Measurements from ENCODE around the gene LINGO3.
A peak's percentile ranks its signal among the peaks of the same experiment; 100 is the strongest.

The LINGO3 gene

DNA sequence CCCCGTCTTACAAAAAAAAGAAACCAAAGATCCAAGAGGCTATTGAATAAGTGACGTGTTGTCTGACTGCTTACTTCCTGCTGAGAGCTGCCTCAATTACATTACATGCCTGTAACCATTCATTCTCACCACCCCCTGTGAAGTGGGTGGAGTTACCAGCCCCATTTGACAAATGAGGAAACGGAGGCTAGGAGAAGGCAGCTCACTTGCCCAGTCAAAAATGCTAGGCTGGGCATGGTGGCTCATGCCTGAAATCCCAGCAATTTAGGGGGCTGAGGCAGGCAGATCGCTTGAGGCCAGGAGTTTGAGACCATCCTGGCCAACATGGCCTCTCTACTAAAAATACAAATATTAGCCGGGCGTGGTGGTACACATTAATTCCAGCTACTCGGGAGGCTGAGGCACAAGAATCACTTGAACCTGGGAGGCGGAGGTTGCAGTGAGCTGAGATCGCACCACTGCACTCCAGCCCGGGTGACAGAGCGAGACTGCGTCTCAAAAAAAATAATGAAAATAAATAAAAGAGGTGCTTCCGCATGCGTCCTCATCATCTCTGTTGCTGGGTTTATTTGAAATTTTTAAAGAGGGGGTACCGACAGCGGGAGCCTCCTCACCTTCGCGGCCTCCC lies 19.9 kb upstream of the LINGO3 start:
- DNase-seq (ENCODE audit: low read depth in 2 of 2), result peak; percentile 40 to 50

DNA sequence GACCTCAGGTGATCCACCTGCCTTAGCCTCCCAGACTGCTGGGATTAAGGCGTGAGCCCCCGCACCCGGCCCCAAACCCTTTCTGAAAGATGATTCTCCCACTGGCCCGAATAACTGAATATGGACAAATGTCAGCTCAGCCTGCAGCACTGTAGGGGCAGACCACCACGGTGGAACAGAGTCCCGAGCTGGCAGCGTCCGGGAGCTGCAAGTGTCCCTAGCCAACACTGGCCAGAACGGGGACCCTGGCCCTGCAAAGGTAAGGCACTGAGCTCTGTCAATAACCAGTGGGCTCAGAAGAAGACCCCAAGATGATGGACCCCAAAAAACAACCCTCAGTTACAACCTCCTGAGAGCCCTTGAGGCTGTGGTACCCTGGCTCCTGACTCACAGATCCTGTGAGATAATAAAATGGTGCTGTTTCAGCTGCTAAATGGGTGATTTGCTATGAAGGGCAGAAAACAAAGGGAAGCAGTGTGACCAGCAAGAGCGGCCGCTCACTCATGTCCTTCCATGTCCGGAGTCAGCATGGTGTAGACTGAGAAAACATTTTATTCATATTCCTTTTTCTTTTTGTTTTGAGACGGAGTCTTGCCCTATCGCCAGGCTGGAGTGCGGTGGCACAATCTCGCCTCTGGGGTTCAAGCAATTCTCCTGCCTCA lies 18.9 kb upstream of the LINGO3 start:
- DNase-seq (ENCODE audit: low read depth in 2 of 2), result no peak

DNA sequence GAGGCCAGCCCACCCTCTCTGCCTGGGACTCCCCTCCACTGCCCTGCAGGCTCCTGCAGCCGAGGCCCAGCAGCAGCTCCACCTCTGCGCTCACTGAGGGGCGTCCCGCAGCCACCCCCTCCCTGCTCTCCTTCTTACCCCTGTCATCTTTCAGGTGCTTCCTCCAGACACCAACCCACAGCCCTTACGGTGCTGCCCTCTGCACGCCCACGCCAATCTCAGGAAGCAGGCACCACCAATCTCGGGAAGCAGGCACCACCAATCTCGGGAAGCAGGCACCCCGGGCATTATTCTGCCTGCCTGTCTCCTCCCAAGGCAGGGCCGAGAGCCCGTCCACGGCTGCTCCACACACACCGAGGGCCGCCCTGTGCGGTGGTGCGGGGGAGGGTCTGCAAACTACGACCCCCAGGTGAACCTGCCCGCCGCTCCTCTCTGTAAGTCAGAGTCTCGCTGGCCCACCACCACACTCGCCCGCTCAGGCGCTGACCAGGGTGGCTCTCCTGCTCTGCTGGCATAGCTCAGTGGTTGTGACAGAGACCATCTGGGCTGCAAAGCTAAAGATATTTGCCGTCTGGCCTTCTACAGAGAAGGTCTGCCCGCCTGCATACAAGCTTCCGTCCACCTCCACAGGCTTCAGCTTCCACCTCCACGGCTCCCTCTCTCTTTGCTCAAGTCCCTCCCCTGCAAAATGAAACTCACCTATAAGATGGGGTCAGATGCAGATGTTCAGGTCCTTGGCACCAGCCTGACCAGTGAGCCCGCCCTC lies 17.5 kb upstream of the LINGO3 start:
- DNase-seq (ENCODE audit: low read depth in 2 of 2), result no peak

- DNase-seq (ENCODE audit: low read depth in 2 of 2), result no peak
Measured at GRCh38 chr19:2324220-2324948, 16.4 kb upstream of the LINGO3 start.

DNA sequence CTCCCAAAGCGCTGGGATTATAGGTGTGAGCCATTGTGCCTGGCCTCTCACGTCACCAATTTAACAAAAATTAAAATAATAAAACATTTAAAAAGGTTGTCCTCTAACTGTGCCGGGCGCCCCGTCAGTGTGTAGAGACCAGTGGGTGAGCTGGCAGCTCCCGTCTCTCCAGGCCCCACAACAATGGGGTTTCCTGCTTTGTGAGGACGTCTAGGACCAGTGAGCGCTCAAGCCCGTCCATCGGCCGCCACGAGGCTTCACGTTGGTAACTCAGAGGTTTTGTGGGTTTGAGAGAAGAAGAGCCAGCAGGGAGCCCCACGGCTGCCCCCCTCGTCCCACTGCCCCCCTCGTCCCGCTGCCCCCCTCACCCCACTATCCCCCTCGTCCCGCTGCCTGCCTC lies 15.8 kb upstream of the LINGO3 start:
- no peak for DNase-seq (ENCODE audit: low read depth in 2 of 2)

DNA sequence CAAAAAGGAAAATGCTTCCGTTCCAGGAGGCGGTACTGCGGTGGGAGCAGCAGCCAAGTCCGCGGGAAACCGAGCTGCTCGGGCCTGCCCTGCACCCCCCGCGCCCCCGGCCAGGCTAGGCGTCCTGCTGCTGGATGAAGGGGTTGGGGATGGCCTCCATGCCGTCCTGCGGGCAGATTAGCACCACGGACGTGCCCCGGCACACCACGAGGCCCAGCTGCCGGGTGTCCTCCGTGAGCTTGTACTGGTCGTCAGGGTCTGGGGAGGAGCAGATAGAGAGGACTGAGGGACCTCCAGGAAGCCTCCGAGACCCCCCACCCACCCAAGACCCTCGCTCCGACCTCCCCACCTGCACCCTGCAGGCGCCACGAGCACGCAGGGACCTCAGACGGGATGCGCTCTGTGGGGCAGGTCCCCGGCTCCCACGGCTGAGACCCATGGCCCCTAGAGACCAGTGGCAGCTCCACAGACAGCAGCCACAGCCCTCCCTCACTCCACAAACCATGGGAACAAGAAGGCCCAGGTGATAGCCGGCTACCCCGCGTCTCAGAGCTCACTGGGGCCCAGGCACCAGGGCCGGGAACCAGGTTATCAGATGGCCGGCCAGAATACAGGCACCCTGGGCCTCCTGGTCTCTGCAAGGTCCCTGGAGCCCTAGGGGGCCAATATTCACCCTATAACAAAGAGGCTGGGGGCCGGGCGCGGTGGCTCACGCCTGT lies 13.8 kb upstream of the LINGO3 start:
- DNase-seq (ENCODE audit: low read depth in 2 of 2), result no peak

DNA sequence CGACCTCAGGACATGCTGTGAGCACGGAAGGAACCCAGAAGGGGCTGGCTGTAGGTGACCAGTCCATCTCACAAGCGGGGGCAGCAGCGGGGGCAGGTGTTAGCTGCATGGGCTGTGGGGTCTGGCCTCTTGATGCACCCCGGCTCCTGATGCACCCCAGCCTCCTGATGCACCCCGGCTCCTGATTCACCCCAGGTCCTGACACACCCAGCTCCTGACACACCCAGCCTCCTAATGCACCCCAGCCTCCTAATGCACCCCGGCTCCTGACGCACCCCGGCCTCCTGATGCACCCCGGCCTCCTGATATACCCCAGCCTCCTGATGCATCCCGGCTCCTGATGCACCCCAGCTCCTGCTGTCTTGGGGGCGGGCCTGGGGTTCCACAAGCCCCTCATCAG lies 13.0 kb upstream of the LINGO3 start:
- DNase-seq (ENCODE audit: low read depth in 2 of 2), result no peak

GRCh38 chr19:2320049-2320448 lies 12.1 kb upstream of the LINGO3 start:
- no peak for DNase-seq (ENCODE audit: low read depth in 2 of 2)

- no peak for DNase-seq (ENCODE audit: low read depth in 2 of 2)
Measured at GRCh38 chr19:2319551-2319950, 11.6 kb upstream of the LINGO3 start.

DNA sequence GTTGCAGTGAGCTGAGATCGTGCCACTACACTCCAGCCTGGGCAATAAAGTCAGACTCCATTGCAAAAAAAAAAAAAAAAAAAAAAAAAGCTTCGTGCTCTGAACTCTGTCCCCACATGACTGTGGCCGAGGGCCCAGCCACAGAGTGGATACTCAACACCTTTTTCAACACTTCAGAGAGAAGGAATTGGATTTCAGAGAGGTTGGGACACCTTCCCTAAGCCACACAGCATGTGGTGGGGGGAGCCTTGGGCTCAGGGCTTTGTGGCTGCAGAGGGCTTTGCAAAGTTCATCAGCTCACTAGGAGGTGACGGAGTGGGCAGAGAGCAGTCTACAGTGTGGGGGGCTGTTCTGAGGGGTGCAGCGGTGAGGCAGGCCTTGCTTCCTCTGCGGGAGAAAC lies 11.0 kb upstream of the LINGO3 start:
- no peak for DNase-seq (ENCODE audit: low read depth in 2 of 2)

DNA sequence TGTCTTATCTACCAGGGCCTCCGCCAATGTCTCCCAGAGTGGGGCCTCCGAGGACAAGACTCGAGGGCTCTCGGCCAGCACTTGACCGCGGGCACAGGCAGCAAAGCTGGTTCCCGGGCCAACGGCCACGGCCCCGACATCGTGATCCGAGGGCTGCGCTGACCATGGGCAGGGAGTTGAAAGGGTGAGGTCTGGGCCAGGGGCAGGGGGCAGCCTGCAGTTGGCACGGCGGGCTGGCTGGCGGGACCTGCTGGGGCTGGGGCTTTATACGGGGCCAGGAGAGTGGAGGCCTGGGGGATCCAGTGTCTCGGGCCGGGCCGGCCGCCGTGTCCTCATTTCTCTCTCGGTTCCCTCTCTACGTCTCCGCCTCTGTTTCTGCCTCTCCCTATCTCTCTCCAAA lies 9.8 kb upstream of the LINGO3 start:
- no peak for DNase-seq (ENCODE audit: low read depth in 2 of 2)

DNA sequence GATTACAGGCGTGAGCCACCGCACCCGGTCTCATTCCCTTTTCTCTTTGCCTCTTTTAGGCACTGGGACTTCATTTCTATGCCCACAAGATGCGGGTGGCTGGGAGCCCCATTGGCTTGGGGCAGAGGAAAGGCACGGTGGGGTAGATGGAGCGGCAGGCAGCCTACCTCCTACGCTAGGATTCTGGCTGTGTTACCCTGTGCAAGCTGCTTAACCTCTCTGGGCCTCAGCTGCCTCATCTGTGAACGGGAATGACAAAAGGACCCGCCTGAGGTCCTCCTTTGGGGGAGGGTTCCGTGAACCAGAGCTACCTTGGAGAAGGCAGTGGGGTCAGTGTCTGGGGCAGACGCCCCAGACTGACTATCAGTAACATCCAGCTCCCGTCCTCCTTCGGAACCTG lies 9.3 kb upstream of the LINGO3 start:
- no peak for DNase-seq (ENCODE audit: low read depth in 2 of 2)

GRCh38 chr19:2315818-2316353 lies 7.9 kb upstream of the LINGO3 start:
- DNase-seq (ENCODE audit: low read depth in 2 of 2), result no peak

GRCh38 chr19:2315121-2315817 lies 7.3 kb upstream of the LINGO3 start:
- no peak for DNase-seq (ENCODE audit: low read depth in 2 of 2)

GRCh38 chr19:2312820-2313501 lies 5.0 kb upstream of the LINGO3 start:
- no peak for DNase-seq (ENCODE audit: low read depth in 2 of 2)

GRCh38 chr19:2311093-2311492 lies 3.1 kb upstream of the LINGO3 start:
- no peak for DNase-seq (ENCODE audit: low read depth in 2 of 2)

DNA sequence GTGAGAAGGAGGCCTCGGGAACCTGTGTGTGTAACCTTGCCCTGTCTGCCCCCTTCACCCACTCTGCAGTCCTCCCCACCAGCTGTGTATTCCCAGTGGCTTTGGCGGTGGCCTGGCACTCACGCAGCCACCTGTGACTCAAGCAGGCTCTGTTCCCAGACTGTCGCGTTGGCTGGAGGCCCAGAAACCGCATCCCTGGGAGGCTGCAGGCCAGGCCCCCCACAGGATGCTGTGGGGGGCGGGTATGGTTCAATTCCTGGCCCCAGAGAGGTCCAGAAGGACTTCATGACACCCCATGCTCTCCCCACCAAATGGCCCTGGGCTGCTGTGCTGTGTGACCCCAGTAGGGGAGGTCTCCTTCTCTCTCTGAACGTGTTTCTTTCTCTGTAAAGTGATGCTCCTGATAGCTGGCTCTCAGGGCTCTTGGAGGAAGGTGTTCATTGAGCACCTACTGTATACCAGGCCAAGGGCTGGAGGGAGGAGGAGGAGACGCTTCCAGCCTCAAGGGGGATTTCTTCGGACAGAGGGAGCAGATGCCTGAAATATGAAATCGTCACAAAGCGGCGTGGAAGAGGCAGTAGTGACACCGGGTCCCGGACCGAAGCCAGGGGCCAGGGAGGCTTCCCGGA lies 1.9 kb upstream of the LINGO3 start:
- DNase-seq (ENCODE audit: low read depth in 2 of 2), result no peak

DNA sequence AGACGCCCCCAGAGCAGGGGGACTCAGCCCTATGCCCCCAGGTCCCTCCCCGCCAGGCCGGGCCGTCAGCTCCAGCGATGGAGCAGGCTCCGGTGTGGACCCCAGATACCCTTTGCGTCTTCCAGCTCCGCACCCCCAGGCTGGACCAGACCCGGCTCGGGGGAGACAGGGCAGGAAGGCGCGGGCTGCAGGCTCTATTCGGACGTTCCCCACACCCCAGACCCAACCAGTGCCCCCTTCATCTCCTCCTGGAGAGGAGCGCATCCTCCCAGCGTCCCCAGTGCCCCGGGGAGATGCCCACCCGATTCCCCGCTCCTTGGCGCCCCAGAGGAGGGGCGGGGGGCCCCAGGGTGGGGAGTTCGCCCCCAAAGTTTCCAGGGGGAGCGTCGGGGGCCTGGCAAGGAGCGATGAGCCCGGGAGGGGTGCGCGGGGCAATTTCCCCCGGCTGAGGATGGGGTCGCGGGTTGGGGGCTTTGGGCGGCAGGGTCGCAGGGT lies 389 bp downstream of the LINGO3 start:
- DNase-seq (ENCODE audit: low read depth in 2 of 2), result no peak

- no peak for DNase-seq (ENCODE audit: low read depth in 2 of 2)
Measured at GRCh38 chr19:2306971-2307370, 983 bp downstream of the LINGO3 start.

Data from stimulated activated CD8-positive, alpha-beta memory T cell treated with anti-CD3 and anti-CD28 coated beads, Interleukin-15, amount 100 ng/mL, for 48 hours (primary cell).